GM11168 (cell line): Measurements from ENCODE around the gene ST7.
"Not testable (repeated sequence)": the region's sequence is repeated elsewhere in the genome, so short reads cannot be mapped to it uniquely, and the experiment has no call there.

Experiments used
- in situ Hi-C: fragments of 300-500 bp; cut with MboI; formaldehyde crosslinking; loops from one replicate; pipeline ENCODE4 v1.12.0; 2022; ENCODE audit warnings: low sequenced_read_pairs; ENCODE audit not compliant: unreplicated experiment

ST7 gene

GRCh38 chr7:116953372-116953905 is at the start of gene ST7:
Gene ST7 (plus strand): TSS chr7:116953501. CDS start chr7:116953541, 40 bp downstream.
- in situ Hi-C loops = no loop called here

- in situ Hi-C loops = no loop called here
Measured at GRCh38 chr7:116906391-116906790, 46.9 kb upstream of the ST7 start.

GRCh38 chr7:116910383-116910782 is 42.9 kb upstream of the ST7 start:
- in situ Hi-C loops = no loop called here

- in situ Hi-C loops = no loop called here
Measured at GRCh38 chr7:116911801-116912200, 41.5 kb upstream of the ST7 start.

GRCh38 chr7:116912269-116912909 is 40.9 kb upstream of the ST7 start:
- in situ Hi-C loops = no loop called here

- in situ Hi-C loops = no loop called here
Measured at GRCh38 chr7:116918704-116919103, 34.6 kb upstream of the ST7 start.

GRCh38 chr7:116920359-116920758 is 32.9 kb upstream of the ST7 start:
- in situ Hi-C loops = no loop called here

- in situ Hi-C loops = no loop called here
Measured at GRCh38 chr7:116922545-116922944, 30.8 kb upstream of the ST7 start.

GRCh38 chr7:116924741-116925140 is 28.6 kb upstream of the ST7 start:
- in situ Hi-C loops = loop anchor here (5.0 kb wide), 1 partner anchor 203 kb away; no protein-coding TSS in a partner anchor

- in situ Hi-C loops = loop anchor here (5.0 kb wide), 1 partner anchor 198 kb away; no protein-coding TSS in a partner anchor
Measured at GRCh38 chr7:116929021-116929420, 24.3 kb upstream of the ST7 start.

GRCh38 chr7:116929914-116930913 is 23.1 kb upstream of the ST7 start:
- in situ Hi-C loops = loop anchor here (5.0 kb wide), 1 partner anchor 197 kb away; no protein-coding TSS in a partner anchor

- in situ Hi-C loops = no loop called here
Measured at GRCh38 chr7:116932566-116932965, 20.7 kb upstream of the ST7 start.

GRCh38 chr7:116933465-116933864 is 19.8 kb upstream of the ST7 start:
- in situ Hi-C loops = no loop called here

- in situ Hi-C loops = no loop called here
Measured at GRCh38 chr7:116934580-116934979, 18.7 kb upstream of the ST7 start.

GRCh38 chr7:116936844-116937243 is 16.5 kb upstream of the ST7 start:
- in situ Hi-C loops = not testable (repeated sequence)

- in situ Hi-C loops = no loop called here
Measured at GRCh38 chr7:116938678-116939077, 14.6 kb upstream of the ST7 start.

GRCh38 chr7:116940689-116941370 is 12.5 kb upstream of the ST7 start:
- in situ Hi-C loops = no loop called here

GRCh38 chr7:116942504-116942903 is 10.8 kb upstream of the ST7 start:
- in situ Hi-C loops = no loop called here

GRCh38 chr7:116948934-116949333 is 4.4 kb upstream of the ST7 start:
- in situ Hi-C loops = no loop called here
